ENCODE results near the gene IL4I1. TPM values are rescaled to one million over a fixed set of nuclear protein-coding genes. Genes with fewer than 3 reads are reported as not detected.

IL4I1 gene
- total RNA-seq, 1 experiment from 2014 or later: 1.3 TPM

GRCh38 chr19:49937750-49938381 is 41.2 kb upstream of the IL4I1 start:
- CTCF ChIA-PET: interaction anchor here (0.7 to 1.1 kb wide), 3 partner anchors 39 to 47 kb away, joined by 3 to 4 read pairs (median 3); no protein-coding TSS in a partner anchor
- POLR2A ChIA-PET (ENCODE audit: low non-redundant PET): interaction anchor here (0.6 kb wide), 1 partner anchor 20 kb away, joined by 5 read pairs; no protein-coding TSS in a partner anchor

DNA sequence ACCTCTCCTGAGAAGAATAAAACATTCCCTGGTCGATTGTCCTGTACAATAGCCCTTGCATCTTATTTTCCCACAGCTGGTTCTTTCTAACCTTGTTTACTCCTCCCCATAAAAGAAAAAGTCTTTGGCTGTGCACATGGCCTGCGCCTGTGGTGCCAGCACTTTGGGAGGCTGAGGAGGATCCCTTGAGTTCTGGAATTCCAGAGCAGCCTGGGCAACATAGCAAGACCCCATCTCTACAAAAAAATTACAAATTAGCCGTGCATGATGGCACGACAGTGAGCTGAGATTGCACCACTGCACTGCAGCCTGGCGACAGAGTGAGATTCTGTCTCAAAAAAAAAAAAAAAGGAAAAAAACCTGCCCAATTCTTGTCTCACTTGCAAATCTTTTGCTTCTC is 39.9 kb upstream of the IL4I1 start:
- H3K4me1 ChIP-seq (ENCODE audit: insufficient read depth, low read length, poor library complexity, severe bottlenecking): peaks cover 6% of the 10 kb centered on the region
- TF ChIP-seq CTCF (conservative IDR thresholded peaks at IDR 0.05; ENCODE audit: low read depth, low read length) (no peak), EZH2 (IDR thresholded peaks at IDR 0.05; ENCODE audit: borderline replicate concordance, low read depth, low read length, poor library complexity, severe bottlenecking) (no peak)
- H3K27ac ChIP-seq (ENCODE audit: low read depth, low read length, poor library complexity, severe bottlenecking): no peak overlapping the region
- H3K27me3 ChIP-seq (replicated peaks; ENCODE audit: insufficient read depth, low read depth, low read length, poor library complexity): no peaks in the 10 kb centered on the region
- no peaks in the 10 kb centered on the region for H3K9me3 ChIP-seq (ENCODE audit: low read depth, low read length, poor library complexity, severe bottlenecking)
- no TSS peak for BruUV-seq (replicated peaks)
- H3K36me3 ChIP-seq (ENCODE audit: insufficient read depth, low read length, poor library complexity, severe bottlenecking): peaks cover 21% of the 10 kb centered on the region
- ChIA-PET CTCF (no interaction called here), POLR2A (ENCODE audit: low non-redundant PET) (interaction anchor here (0.8 kb wide), 1 partner anchor 14 kb away, joined by 4 read pairs; no protein-coding TSS in a partner anchor)
- intact Hi-C loops (cut with micrococcal nuclease; ENCODE audit: unreplicated experiment): no loop called here
- no peak for DNase-seq (ENCODE audit: low spot score)
- H3K4me3 ChIP-seq (ENCODE audit: low read depth, low read length, poor library complexity, severe bottlenecking): no peak overlapping the region

More at GRCh38 chr19:49937750-49938381, 41.2 kb upstream of the IL4I1 start:
- Histone ChIP-seq H3K9me3 (ENCODE audit: low read depth, low read length, poor library complexity, severe bottlenecking) (no peaks in the 10 kb centered on the region), H3K4me1 (ENCODE audit: insufficient read depth, low read length, poor library complexity, severe bottlenecking) (no peaks in the 10 kb centered on the region), H3K4me3 (ENCODE audit: low read depth, low read length, poor library complexity, severe bottlenecking) (peak overlapping the region; percentile 34), H3K27ac (ENCODE audit: low read depth, low read length, poor library complexity, severe bottlenecking) (no peak overlapping the region), H3K27me3 (replicated peaks; ENCODE audit: insufficient read depth, low read depth, low read length, poor library complexity) (no peaks in the 10 kb centered on the region), H3K36me3 (ENCODE audit: insufficient read depth, low read length, poor library complexity, severe bottlenecking) (peaks cover 10% of the 10 kb centered on the region)
- BruUV-seq (replicated peaks): no TSS peak
- DNase-seq (ENCODE audit: low spot score): peak; percentile 85
- intact Hi-C loops (cut with micrococcal nuclease; ENCODE audit: unreplicated experiment): loop anchor here (1.0 kb wide), 1 partner anchor 45 kb away; no protein-coding TSS in a partner anchor
- TF ChIP-seq EZH2 (IDR thresholded peaks at IDR 0.05; ENCODE audit: borderline replicate concordance, low read depth, low read length, poor library complexity, severe bottlenecking): no peak
- peak; percentile 96 for TF ChIP-seq CTCF (conservative IDR thresholded peaks at IDR 0.05; ENCODE audit: low read depth, low read length)

DNA sequence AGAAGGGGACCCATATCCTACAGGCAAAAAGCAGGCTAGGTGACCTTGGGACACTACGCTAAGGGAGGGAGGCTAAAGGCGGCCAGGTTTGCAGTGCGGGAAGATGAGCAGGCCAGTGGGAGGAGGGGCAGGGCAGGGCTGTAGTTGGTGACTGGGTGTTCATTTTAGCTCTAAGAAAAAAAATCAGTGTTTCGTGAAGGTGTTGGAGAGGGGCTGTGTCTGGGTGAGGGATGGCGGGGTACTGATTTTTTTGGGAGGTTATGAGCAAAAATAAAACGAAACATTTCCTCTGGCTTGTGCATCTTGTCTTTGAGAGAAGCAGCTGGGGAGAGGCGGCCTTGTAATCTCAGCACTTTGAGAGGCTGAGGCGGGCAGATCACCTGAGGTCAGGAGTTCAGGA is 37.0 kb upstream of the IL4I1 start:
- ChIA-PET POLR2A (ENCODE audit: low non-redundant PET) (interaction anchor here (0.8 kb wide), 1 partner anchor 64 kb away, joined by 4 read pairs; no protein-coding TSS in a partner anchor), CTCF (no interaction called here)
- TF ChIP-seq CTCF (conservative IDR thresholded peaks at IDR 0.05; ENCODE audit: low read depth, low read length) (no peak), EZH2 (IDR thresholded peaks at IDR 0.05; ENCODE audit: borderline replicate concordance, low read depth, low read length, poor library complexity, severe bottlenecking) (no peak)
- DNase-seq (ENCODE audit: low spot score): no peak
- H3K4me1 ChIP-seq (ENCODE audit: insufficient read depth, low read length, poor library complexity, severe bottlenecking): peaks cover 16% of the 10 kb centered on the region
- peaks cover 46% of the 10 kb centered on the region for H3K36me3 ChIP-seq (ENCODE audit: insufficient read depth, low read length, poor library complexity, severe bottlenecking)
- BruUV-seq (replicated peaks): no TSS peak
- no peaks in the 10 kb centered on the region for H3K27me3 ChIP-seq (replicated peaks; ENCODE audit: insufficient read depth, low read depth, low read length, poor library complexity)
- intact Hi-C loops (cut with micrococcal nuclease; ENCODE audit: unreplicated experiment): no loop called here
- no peak overlapping the region for H3K4me3 ChIP-seq (ENCODE audit: low read depth, low read length, poor library complexity, severe bottlenecking)
- peak overlapping the region; percentile 35 for H3K27ac ChIP-seq (ENCODE audit: low read depth, low read length, poor library complexity, severe bottlenecking)
- no peaks in the 10 kb centered on the region for H3K9me3 ChIP-seq (ENCODE audit: low read depth, low read length, poor library complexity, severe bottlenecking)

Measured in A673 (cell line).